Measurements from ENCODE around the gene GLDN. TPM values are rescaled to one million over a fixed set of nuclear protein-coding genes. Genes with fewer than 3 reads are reported as not detected.

GLDN gene
- total RNA-seq, 4 donors from 2014 or later, result 0.48 to 3.7 (median 2.6) TPM; not detected in 1

DNA sequence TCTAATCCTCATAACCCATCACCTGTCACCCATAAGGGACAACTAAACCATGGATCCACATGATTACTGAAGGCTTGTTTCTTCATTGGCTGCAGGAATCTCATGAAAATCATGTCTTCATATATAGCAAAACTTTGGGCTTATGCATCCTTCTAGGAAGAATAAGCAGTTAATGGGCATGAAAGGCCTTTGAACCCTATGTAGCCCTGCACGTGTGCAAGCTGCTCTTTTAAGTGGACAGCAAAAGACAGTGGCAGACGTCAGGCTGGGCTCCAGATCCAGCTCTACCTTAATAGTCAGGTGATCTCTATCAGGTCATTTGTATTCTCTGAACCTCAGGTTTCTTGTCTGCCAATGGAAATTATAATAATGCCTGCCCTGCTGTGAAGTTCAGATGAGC lies 21.9 kb upstream of the GLDN start:
- TF ChIP-seq POLR2A (IDR thresholded peaks at IDR 0.05), result no peak
- no peak for TF ChIP-seq EP300 (IDR thresholded peaks at IDR 0.05; ENCODE audit: low read depth)
- TF ChIP-seq, protein P1, sequence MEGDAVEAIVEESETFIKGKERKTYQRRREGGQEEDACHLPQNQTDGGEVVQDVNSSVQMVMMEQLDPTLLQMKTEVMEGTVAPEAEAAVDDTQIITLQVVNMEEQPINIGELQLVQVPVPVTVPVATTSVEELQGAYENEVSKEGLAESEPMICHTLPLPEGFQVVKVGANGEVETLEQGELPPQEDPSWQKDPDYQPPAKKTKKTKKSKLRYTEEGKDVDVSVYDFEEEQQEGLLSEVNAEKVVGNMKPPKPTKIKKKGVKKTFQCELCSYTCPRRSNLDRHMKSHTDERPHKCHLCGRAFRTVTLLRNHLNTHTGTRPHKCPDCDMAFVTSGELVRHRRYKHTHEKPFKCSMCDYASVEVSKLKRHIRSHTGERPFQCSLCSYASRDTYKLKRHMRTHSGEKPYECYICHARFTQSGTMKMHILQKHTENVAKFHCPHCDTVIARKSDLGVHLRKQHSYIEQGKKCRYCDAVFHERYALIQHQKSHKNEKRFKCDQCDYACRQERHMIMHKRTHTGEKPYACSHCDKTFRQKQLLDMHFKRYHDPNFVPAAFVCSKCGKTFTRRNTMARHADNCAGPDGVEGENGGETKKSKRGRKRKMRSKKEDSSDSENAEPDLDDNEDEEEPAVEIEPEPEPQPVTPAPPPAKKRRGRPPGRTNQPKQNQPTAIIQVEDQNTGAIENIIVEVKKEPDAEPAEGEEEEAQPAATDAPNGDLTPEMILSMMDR (IDR thresholded peaks at IDR 0.05), result no peak
- no peak for TF ChIP-seq POLR2AphosphoS5 (IDR thresholded peaks at IDR 0.05)
- no peak overlapping the region for H3K27ac ChIP-seq
- intact Hi-C loops (cut with DNase I; ENCODE audit: low total_unique reads), result no loop called here
- no peak overlapping the region for H3K4me3 ChIP-seq
- 53% methylated on average over 2 of the region's 2 CpGs; no CpG with 5 or more reads in 1 of the 2 donors for WGBS, 2 donors (ENCODE audit: low coverage in 1 of 2)
- in situ Hi-C loops (cut with MboI; ENCODE audit: low pct_ligation_motif_present in 1 of 4, low pct_unique_long_range_greater_than_20kb in 1 of 4, low sequenced_read_pairs in 3 of 4), result no loop called here
- no peaks in the 10 kb centered on the region for H3K27me3 ChIP-seq
- H3K4me1 ChIP-seq, result no peaks in the 10 kb centered on the region
- no peak for DNase-seq
- H3K9me3 ChIP-seq, result no peaks in the 10 kb centered on the region
- no peaks in the 10 kb centered on the region for H3K36me3 ChIP-seq

DNA sequence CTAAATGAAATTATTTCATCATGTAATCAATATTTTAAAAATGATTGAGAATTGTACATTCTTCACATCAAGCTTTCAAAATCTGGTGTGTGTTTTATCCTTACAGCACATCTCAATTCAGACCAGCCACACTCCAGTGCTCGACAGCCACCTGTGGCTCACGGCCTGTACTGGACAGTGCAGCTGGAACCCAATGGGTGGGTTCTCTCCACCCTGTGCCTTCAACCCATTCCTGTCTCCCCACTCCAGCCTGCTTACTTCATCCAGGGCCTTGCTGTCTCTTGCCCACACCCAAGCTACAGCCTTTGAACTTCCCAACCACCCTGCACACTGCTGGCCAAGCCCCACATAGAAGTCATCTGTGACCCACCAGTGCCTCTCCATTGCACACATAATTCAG lies 20.6 kb upstream of the GLDN start:
- DNase-seq, result no peak
- H3K27ac ChIP-seq, result no peak overlapping the region

DNA sequence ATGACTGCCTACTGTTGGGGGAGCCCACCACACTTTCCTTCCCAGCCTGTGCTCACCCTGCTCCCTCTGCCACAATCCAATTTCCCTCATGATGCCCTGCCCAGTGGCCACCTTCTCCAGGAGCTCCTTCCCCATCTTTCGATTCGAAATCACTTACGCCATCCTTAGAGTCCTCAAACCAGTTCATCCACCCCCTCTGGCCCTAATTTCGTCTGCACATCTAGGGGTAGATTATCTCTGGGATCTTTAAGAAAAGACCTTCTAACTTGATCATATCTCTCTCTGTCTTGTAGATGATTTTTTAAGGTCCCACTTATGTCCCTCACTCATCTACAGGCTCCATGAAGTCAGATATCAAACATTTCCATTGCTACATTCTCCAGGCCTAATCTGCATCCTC lies 20.1 kb upstream of the GLDN start:
- intact Hi-C loops (cut with DNase I; ENCODE audit: low total_unique reads), result no loop called here
- TF ChIP-seq EP300 (IDR thresholded peaks at IDR 0.05; ENCODE audit: low read depth) (no peak), POLR2A (IDR thresholded peaks at IDR 0.05) (no peak), POLR2AphosphoS5 (IDR thresholded peaks at IDR 0.05) (no peak)
- TF ChIP-seq, protein P1 (IDR thresholded peaks at IDR 0.05), result no peak

More for the DNA sequence above, 20.6 kb upstream of the GLDN start:
- TF ChIP-seq, protein P1 (IDR thresholded peaks at IDR 0.05), result no peak
- TF ChIP-seq POLR2AphosphoS5 (IDR thresholded peaks at IDR 0.05), result no peak
- no peak for TF ChIP-seq POLR2A (IDR thresholded peaks at IDR 0.05)
- TF ChIP-seq EP300 (IDR thresholded peaks at IDR 0.05; ENCODE audit: low read depth), result no peak
- no peak overlapping the region for H3K4me3 ChIP-seq
- H3K4me1 ChIP-seq, result no peaks in the 10 kb centered on the region
- no peaks in the 10 kb centered on the region for H3K9me3 ChIP-seq
- in situ Hi-C loops (cut with MboI; ENCODE audit: low pct_ligation_motif_present in 1 of 4, low pct_unique_long_range_greater_than_20kb in 1 of 4, low sequenced_read_pairs in 3 of 4), result no loop called here
- H3K36me3 ChIP-seq, result no peaks in the 10 kb centered on the region
- no peaks in the 10 kb centered on the region for H3K27me3 ChIP-seq
- intact Hi-C loops (cut with DNase I; ENCODE audit: low total_unique reads), result no loop called here
- WGBS, 2 donors (ENCODE audit: low coverage in 1 of 2), result 79 to 92% methylated on average over 2 of the region's 2 CpGs

DNA sequence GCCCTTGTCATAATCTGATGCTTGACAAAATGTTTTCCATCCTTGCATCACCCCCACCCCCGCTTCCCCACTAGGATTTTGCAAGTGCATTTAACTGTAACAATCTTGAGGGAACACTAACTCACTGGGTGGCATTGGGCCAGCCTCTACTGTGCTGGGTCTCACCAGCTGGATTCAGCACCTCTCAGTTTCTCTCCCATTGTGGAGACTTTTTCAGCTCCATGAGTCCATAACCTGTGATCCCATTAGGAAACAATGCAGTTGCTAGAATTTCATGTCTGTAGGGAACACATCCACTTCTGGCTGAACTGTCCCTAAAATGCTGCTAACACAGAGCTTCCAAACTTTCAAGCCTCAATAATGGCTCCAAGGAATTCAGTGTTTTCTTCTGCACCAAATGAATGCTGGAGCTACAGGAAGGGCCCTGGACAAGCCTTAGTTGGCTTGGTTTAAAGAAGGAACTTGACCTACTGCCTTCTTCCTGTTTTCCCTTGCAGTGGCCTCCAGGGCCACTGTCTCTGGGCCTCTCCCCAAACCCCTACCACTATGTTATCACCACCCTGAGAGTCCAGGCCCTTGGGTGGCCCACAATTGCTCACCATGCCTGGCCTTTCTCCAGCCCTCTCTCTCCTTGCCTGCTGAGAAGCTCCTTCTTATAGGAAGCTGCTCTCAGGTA lies 18.7 kb upstream of the GLDN start:
- no peaks in the 10 kb centered on the region for H3K9me3 ChIP-seq
- peak overlapping the region in 3 of 4 donors; percentile 10 to 34 (median 21) for H3K27ac ChIP-seq
- H3K27me3 ChIP-seq, result no peaks in the 10 kb centered on the region
- peak; percentile 28 for DNase-seq
- no peaks in the 10 kb centered on the region for H3K36me3 ChIP-seq
- TF ChIP-seq, protein P1 (IDR thresholded peaks at IDR 0.05), result no peak
- no peak for TF ChIP-seq EP300 (IDR thresholded peaks at IDR 0.05; ENCODE audit: low read depth)
- no peak for TF ChIP-seq POLR2AphosphoS5 (IDR thresholded peaks at IDR 0.05)
- TF ChIP-seq POLR2A (IDR thresholded peaks at IDR 0.05), result no peak
- H3K4me3 ChIP-seq, result no peak overlapping the region
- 22 to 82% methylated on average over 1 of the region's 1 CpG for WGBS, 2 donors (ENCODE audit: low coverage in 1 of 2)
- in situ Hi-C loops (cut with MboI; ENCODE audit: low pct_ligation_motif_present in 1 of 4, low pct_unique_long_range_greater_than_20kb in 1 of 4, low sequenced_read_pairs in 3 of 4), result no loop called here
- H3K4me1 ChIP-seq, result no peaks in the 10 kb centered on the region
- intact Hi-C loops (cut with DNase I; ENCODE audit: low total_unique reads), result no loop called here

More for the DNA sequence above, 20.1 kb upstream of the GLDN start:
- Histone ChIP-seq H3K4me3 (no peak overlapping the region), H3K27ac (no peak overlapping the region), H3K9me3 (no peaks in the 10 kb centered on the region), H3K36me3 (no peaks in the 10 kb centered on the region), H3K4me1 (no peaks in the 10 kb centered on the region), H3K27me3 (no peaks in the 10 kb centered on the region)
- 68 to 81% methylated on average over 4 of the region's 4 CpGs for WGBS, 2 donors (ENCODE audit: low coverage in 1 of 2)
- no peak for DNase-seq
- in situ Hi-C loops (cut with MboI; ENCODE audit: low pct_ligation_motif_present in 1 of 4, low pct_unique_long_range_greater_than_20kb in 1 of 4, low sequenced_read_pairs in 3 of 4), result no loop called here

All from transverse colon (tissue), 4 donors.